Kidney glomerular epithelial cell (primary cell): ENCODE data around the gene MX2.
"Not testable (repeated sequence)": the region's sequence is repeated elsewhere in the genome, so short reads cannot be mapped to it uniquely, and the experiment has no call there.

Source experiments
- DNase-seq: peaks from one replicate; lab custom pipeline; 2025; lab: John Stamatoyannopoulos, UW

The MX2 gene

DNA sequence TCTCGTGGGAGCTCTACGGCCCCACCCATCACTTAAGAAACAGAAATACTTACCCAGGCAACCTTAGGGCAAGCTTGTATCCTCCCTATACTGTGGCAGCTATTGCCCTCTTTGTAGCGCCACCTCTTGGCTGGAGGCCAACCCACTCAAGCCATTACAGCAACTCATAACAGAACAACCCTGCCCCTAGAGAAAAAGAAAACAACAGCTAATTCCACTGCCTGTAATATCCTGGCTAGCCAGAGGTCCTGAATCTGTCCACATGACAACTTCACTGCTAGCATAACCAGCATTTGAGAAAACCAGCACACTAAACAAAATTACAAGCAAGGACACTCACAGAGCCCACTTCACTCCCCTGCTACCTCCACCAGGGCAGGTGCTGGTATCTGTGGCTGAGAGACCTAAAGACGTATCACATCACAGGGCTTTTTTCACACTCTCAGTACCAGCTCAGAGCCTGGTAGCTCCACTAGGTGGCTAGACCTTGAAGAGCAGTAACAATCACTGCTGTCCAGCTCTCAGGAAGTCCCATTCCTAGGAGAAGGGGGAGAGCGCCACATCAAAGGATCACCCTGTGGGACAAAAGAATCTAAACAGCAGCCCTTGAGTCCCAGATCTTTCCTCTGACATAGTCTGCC lies 49.7 kb downstream of the MX2 start:
- peak; percentile 37 for DNase-seq

DNA sequence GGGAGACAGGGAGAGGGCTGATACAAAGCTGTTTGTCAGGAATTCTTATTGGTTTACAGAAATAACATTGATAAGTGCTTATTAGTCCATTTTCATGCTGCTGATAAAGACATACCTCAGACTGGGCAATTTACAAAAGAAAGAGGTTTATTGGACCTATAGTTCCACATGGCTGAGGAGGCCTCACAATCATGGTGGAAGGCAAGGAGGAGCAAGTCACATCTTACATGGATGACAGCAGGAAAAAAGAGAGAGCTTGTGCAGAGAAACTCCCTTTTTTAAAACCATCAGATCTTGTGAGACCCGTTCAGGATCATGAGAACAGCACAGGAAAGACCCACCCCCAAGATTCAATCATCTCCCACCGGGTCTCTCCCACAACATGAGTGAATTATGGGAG lies 55.7 kb downstream of the MX2 start:
- DNase-seq: not testable (repeated sequence)

DNA sequence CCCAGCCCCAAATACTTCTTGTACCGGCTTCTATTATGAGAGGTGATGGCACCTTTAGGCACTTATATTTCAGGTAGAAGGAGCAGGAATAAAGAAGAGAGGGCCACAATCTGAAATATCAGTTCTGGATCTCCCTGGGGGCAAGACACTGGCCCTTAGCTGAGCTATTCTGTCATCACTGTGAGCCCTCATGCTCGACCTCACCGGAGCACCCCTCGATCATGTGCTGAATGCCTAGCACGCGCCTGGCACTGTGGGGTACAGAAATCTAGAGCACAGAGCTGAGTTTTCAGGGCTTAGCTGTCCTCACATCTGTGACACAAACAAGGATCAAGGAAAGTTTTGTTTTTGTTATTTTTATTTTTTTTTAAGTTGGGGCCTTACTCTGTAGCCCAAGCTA lies 56.6 kb downstream of the MX2 start:
- no peak for DNase-seq

DNA sequence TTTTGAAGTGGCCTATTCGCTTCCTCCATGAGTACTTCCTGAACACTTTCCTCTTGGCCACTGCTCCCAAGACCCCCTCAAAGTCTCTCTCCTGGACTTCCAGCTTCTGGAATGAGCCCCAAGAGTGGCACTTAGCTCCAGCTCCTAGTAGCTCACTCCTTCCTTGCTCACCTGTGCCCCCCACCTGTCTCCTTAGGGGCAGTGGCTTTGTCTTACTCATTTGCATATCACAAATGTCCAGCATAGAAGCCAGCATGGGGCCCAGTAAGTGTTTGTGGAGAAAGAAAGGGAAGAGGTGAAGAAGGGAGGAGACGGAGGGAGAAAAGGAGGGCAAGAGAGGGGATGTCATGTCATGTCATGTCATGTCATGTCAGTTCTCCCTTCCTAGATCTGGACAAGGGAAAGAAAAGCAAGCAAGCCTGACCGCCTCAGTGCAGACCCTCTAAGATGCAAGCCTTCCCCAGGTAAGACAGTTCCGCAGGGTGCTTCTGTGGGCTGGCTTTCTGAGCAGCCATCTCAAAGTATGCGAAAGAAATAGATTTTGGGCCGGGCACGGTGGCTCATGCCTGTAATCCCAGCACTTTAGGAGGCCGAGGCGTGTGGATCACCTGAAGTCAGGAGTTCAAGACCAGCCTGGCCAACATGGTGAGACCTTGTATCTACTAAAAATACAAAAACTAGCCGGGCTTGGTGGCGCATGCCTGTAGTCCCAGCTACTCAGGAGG lies 57.3 kb downstream of the MX2 start:
- no peak for DNase-seq

DNA sequence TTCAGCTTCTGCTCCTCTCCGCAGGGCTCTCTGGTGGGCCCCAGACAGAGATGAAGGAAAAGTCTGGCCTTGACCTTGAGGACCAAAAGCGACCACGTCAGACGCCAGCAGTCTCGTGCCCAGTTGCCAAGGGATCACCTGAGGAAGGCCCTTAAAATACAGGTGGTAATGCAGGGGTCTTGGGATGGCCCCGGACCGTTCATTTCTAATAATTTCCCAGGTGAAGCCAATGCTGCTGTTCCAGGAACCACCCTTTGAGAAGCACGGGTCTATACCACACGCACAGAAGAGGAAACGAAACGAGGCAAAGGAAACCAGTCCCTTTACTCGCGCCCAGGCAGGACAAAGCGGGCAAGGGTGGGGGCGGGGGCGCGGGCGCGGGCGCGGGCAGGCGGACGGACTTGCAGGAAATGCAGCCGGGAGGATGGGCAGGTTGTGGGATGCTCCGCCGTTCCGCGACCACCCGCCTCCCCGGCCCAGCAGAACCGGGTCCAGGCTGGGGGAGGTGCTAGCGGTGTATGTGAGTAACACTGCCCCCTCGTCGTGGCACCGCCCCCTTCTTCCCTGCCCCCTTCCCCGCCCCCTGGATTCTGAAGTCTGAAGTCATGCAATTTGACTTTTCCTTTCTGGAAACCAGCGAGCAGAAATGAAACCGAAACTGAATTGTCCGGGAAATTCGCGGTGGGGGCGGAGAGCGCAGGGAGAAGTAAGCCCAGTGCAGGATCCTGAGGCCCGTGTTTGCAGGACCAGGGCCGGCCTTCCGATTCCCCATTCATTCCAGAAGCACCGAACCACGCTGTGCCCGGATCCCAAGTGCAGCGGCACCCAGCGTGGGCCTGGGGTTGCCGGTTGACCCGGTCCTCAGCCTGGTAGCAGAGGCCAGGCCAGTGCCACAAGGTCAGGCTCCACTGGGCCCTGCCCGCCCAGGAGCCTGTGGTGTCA lies 58.4 kb downstream of the MX2 start:
- DNase-seq: peak; percentile 69

DNA sequence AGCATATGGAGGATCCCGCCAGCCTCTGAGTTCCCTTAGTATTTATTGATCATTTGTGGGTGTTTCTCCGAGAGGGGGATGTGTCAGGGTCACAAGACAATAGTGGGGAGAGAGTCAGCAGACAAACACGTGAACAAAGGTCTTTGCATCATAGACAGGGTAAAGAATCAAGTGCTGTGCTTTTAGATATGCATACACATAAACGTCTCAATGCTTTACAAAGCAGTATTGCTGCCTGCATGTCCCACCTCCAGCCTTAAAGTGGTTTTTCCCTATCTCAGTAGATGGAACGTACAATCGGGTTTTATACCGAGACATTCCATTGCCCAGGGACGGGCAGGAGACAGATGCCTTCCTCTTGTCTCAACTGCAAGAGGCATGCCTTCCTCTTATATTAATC lies 59.2 kb downstream of the MX2 start:
- not testable (repeated sequence) for DNase-seq

DNA sequence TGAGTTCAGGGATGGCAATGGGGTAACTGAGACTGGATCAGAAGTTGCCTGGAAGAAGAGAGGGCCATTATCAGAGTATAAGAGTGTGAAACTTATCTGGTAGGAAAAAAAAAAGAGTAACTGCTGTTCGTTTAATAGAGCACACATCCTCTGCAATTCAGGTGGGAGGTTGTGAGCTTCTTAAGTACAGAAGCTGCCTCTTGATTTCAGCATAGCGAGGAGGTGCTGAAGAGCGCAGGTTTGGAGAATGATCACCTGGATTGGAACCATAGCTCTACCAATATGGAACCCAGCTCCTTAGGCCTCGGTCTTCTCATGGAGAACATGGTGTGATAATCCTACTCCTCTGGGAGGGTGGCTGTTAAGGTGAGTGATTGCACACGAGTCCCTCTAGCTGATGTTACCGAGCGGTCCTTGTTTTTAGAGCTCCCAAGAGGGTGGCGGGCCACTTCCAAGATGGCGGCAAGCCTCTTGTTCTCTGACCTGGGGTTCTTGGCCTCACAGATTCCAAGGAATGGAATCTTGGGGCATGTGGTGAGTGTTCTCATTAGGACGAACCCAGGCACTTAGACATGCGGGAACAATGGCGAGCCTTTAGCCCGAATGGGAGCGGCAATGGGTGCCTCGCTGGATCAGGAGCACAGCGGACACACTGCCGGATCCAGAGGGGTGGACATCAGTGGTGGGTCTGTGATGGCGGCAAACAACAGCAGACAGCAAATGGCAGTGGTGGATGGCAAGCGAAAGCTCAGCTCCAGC lies 60.9 kb downstream of the MX2 start:
- DNase-seq: no peak

DNA sequence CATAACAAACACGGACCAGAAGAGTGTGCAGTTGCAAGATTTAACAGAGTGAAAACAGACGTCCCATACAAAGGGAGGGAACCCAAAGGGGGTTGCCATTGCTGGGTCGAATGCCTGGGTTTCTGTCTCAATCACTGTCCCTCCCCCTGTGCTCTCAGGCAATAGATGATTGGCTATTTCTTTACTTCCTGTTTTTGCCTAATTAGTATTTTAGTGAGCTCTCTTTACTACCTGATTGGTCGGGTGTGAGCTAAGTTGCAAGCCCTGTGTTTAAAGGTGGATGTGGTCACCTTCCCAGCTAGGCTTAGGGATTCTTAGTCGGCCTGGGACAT lies 61.4 kb downstream of the MX2 start:
- DNase-seq: not testable (repeated sequence)

DNA sequence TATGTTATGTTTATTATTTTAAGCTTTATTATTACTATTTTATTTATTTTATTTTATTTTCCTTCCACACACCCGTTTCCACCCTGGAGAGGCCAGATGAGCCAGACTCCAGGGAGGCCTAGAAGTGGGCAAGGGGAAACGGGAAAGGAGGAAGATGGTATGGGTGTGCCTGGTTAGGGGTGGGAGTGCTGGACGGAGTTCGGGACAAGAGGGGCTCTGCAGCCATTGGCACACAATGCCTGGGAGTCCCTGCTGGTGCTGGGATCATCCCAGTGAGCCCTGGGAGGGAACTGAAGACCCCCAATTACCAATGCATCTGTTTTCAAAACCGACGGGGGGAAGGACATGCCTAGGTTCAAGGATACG lies 63.7 kb downstream of the MX2 start:
- DNase-seq: no peak

DNA sequence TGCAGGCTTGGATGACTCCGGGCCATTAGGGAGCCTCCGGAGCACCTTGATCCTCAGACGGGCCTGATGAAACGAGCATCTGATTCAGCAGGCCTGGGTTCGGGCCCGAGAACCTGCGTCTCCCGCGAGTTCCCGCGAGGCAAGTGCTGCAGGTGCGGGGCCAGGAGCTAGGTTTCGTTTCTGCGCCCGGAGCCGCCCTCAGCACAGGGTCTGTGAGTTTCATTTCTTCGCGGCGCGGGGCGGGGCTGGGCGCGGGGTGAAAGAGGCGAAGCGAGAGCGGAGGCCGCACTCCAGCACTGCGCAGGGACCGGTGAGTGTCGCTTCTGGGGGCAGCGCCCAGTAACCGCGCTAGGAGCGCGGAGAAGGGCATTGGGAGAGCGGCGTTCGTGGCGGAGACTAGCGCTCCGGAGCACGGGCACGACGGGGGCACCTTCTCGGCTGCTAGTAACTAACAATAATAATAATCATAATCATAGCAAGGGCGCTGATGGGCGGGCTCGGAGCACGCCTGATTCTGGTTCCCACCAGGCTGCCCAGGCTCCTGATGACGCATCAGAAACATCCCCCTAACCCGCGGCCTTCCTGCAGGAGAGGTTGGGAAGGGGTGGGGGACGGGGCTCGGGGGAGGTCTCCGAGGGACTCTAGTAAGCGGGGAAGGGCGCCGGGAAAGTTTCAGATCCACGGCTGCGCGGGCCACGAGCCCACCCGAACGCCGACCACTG lies 64.3 kb downstream of the MX2 start, which contains the start of gene MX1:
TSS of gene MX1 (plus strand) at position 286 of the 722 bp plus-strand sequence. CDS start 5,832 bp downstream, outside the sequence.
- DNase-seq: peak; percentile 5

DNA sequence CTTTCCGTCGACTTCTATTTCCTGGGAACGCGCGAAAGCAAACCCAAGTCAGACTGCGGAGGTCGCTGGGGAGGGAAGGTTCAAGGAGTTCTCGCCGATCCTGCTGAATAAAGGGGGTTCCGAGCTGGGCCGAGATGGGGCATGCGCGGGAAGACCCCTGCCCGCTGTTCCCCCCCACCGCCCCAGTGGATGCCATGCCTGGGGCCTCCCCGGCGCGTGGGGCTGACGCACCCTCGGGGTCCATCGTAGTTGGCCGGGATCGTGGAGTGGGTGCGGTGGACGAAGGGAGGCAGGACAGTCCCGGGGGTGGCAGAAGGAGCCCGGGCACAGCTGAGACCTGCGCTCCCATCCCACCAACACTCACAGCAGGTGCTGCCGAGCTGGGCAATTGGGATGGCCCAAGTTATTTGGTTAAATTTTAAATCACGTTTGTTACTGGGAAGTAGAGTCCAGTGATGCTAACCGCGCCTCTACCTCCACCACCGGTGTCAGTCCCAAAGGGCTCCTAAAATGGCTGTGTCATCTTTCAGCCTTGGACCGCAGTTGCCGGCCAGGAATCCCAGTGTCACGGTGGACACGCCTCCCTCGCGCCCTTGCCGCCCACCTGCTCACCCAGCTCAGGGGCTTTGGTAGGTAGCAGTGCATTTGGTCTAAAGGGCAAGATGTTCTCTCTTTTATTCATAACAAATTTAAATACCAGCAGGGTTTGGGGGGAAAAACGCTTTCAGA lies 65.0 kb downstream of the MX2 start:
- DNase-seq: no peak

DNA sequence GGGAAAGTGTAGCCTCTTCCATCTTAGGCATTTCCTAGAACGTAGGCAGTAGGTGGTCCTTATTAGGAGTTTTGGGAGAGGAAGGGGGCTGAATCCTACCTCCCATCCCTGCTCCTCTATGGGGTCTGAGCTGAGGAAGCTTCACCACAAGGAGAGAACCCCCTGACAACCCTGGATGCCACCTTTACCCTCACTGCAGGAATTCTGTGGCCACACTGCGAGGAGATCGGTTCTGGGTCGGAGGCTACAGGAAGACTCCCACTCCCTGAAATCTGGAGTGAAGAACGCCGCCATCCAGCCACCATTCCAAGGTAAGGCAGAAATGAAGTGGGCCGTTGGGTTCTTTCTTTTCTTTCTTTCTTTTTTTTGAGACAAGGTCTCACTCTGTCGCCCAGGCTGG lies 65.7 kb downstream of the MX2 start:
- DNase-seq: no peak

DNA sequence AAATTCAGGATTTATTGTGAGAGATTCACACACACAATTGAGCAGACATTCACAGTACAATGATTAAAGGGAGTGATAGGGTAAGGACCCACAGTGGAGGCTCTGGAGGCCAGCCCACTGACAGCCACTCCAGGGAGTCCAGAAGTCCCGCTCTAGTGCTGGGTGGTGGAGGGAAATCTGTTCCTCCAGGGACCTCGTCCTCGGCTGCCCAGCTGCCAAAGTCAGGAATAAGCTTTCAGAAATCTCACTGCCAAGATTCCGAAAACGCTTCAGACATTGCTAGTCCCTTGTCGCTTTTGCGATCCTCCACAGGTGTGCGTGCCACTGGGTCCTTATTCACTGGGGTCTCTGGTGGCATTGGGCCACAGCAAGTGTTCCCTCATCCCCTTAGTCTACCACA lies 66.5 kb downstream of the MX2 start:
- DNase-seq: no peak

DNA sequence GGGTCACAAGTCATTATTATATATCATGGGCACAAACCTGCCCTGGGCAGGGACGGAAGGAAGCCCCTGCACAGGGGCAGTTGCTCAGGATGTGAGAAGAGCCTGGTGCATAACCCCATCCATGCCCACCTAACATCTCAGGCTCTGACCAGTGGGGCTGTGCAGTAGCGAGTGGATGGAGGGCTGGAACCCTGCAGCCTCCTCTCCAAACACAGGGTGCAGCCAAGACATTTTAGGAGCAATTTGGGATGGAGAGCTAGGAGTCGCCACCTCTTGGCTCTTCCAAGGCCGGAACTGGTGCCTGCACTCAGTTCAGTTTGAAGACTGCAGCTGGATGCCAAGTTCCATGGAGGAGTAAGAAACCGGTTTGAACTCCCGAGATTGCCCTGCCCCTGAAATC lies 67.0 kb downstream of the MX2 start:
- no peak for DNase-seq

DNA sequence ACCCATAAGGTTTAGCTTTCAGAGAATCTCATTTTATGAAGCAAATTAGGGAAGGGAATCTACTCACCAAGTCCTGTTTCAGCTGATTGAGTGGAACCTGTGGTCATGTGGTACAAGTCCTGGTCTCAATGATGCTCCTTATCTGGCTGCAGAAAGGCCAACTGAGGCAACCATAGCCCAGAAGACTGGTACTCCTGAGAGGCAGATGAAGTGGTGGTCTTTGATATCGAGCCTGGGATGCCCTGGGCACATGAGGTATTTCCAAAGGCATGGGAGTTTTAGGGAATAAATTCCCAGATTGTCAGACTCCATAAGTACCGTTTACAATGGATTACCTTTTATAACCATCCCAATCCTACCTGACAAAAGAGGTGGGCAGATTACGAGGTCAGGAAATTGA lies 67.5 kb downstream of the MX2 start:
- no peak for DNase-seq

DNA sequence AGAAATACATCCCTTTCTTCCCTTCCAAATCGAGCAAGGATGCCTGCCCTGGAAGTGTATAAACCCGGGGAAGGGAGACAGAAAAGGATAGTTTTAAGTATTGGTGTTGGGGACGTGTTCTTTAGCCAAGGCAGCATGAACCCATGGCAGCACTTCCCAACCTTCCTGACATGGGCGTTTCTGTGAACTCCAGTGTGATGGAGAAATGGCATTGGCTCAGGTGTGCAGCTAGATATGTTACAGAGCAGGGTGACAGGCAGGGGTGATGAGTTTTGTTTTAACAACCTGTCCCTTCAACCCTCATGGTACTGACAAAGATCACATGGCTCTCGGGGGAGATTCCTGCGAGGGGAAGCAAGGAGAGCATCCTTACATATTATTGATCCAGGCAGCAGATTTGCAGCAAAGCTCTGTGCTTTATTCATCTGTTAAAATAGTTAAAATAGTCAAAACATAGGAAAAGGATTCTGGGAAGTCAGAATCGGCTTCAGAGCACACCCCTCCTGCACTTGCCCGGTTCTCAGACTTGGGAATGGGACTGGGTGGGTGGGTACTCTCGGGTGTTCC lies 68.2 kb downstream of the MX2 start:
- no peak for DNase-seq

DNA sequence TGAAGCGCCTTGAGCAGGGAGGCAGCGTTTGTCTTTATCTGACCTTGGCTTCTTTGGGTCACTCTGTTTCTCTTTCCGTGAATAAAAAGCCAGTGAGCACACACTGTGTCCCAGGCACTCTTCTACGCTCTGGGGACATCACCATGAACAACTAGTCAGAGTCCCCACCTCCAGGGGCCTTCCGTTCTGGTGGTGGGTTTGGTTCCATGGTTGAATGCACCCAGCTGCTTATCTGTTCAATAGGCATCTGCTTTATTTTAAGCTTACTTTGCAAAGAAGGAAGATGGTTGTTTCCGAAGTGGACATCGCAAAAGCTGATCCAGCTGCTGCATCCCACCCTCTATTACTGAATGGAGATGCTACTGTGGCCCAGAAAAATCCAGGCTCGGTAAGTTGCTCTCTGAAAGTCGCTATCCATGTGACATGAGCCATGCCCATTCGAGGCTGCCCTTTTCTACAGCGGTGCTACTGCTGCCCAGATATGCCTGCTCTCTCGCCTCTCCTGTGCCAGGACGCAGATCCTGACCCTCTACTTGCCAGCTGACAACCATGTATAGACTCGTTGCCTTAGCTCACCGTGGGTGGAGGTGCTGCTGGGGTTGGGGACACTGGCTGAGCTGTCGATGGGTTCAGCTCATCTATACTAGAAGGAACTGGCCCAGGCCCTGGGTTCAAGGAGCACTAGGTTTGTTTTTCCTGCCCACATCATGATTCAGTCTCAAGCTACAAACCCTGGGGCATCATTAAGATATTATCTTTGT lies 70.1 kb downstream of the MX2 start:
- no peak for DNase-seq

DNA sequence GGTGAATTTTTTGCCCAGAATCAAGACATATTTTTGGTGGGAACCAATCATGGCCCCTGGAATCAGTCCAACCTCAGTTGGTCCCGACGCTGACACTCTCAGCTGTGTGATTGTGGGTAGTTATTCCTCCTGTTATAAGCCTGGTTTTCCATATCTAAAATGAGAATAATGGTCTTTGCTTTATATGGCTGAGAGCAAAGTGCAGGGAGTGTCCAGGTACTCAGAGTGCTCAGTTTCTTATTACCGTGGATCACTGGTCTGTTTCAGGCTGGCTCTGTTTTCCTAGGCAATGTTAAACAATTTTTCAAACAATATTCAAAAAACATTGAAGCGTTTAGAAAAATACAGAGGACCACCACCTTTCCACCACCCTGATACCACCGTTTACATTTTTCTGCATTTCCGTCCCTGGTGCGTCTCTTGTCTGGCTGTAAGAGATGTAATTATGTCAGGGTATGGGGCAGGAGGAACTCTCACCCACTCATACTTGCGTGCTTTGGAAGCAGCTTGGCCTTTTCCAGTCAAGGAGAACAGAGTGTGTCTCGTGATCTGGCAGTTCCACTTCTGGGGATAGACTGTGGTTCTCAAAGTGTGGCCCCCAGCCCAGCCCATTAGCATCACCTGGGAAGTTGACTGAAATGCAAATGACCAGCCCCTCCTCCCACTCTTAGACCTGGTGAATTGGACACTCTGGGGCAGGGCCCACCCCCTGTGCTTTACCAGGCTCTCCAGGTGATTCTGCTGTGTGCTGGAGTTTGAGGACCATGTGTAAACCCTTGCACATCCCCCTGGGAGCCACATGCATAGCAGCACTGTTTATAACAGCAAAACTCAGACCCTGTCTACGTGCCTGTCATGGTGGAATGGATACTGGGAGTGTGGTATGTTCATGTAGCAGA lies 71.0 kb downstream of the MX2 start:
- no peak for DNase-seq

DNA sequence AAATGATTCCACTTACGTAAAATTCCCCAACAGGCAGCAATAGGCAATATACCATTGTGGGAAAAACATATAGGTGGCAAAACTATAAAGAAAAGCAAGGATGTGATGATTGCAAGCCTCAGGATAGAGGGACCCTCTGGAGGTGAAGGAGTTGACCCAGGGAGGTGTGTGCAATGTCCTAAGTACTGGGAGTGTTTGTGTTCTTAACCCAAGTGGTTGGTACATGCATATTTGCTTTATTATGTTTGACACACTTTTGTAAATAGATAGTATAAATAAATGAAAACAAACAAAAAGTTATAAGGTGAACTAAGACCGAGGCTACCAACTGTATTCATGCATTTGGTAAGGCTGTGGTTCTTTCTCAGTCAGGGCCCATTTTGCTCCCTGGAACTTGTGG lies 71.7 kb downstream of the MX2 start:
- no peak for DNase-seq
